Posterior cingulate gyrus (tissue), 11 donors: ENCODE measurements around the gene CLRN3.

Experiments
- DNase-seq, 10 donors: peaks; one replicate each; pipeline versions ENCODE4 v3.0.0 to v3.0.0-alpha.2; 2020 to 2021; ENCODE audit warnings: mixed read lengths in 3 of 10
- intact Hi-C: fragments of 100-400 bp; cut with DNase I; formaldehyde crosslinking; loops from one replicate; pipeline ENCODE4 v1.15.1; 2023

The CLRN3 gene

GRCh38 chr10:127892743-127893142 is at the start of gene CLRN3:
Gene CLRN3 (minus strand): TSS chr10:127892941. CDS start chr10:127892784, 157 bp downstream.
- intact Hi-C loops: no loop called here
- no peak for DNase-seq

GRCh38 chr10:127940866-127941640 is 48.3 kb upstream of the CLRN3 start:
- DNase-seq: no peak
- intact Hi-C loops: no loop called here

GRCh38 chr10:127939786-127940330 is 47.1 kb upstream of the CLRN3 start:
- intact Hi-C loops: no loop called here
- DNase-seq: no peak

GRCh38 chr10:127937915-127938463 is 45.2 kb upstream of the CLRN3 start:
- no peak for DNase-seq
- intact Hi-C loops: no loop called here

- DNase-seq: no peak
- intact Hi-C loops: no loop called here
These were observed 44.3 kb upstream of the CLRN3 start for GRCh38 chr10:127937069-127937468.

GRCh38 chr10:127935071-127935561 is 42.4 kb upstream of the CLRN3 start:
- intact Hi-C loops: no loop called here
- peak in 6 of 10 donors; percentile 26 to 90 (median 42) for DNase-seq

- intact Hi-C loops: no loop called here
- no peak for DNase-seq
These were observed 41.6 kb upstream of the CLRN3 start for GRCh38 chr10:127934383-127934782.

GRCh38 chr10:127933271-127933670 is 40.5 kb upstream of the CLRN3 start:
- intact Hi-C loops: no loop called here
- no peak for DNase-seq

GRCh38 chr10:127932521-127933270 is 40.0 kb upstream of the CLRN3 start:
- intact Hi-C loops: no loop called here
- DNase-seq: peak in 7 of 10 donors; percentile 34 to 92 (median 51)

GRCh38 chr10:127928021-127928806 is 35.5 kb upstream of the CLRN3 start:
- intact Hi-C loops: no loop called here
- no peak for DNase-seq

GRCh38 chr10:127926455-127926854 is 33.7 kb upstream of the CLRN3 start:
- DNase-seq: no peak
- intact Hi-C loops: no loop called here

- intact Hi-C loops: no loop called here
These were observed 32.9 kb upstream of the CLRN3 start for GRCh38 chr10:127925471-127926207.

GRCh38 chr10:127923646-127924045 is 30.9 kb upstream of the CLRN3 start:
- DNase-seq: no peak
- intact Hi-C loops: loop anchor here (5.0 kb wide), 1 partner anchor 54 kb away; no protein-coding TSS in a partner anchor

More at GRCh38 chr10:127925471-127926207, 32.9 kb upstream of the CLRN3 start:
- DNase-seq: no peak

- intact Hi-C loops: loop anchor here (5.0 kb wide), 1 partner anchor 54 kb away; no protein-coding TSS in a partner anchor
- peak in 5 of 10 donors; percentile 54 to 92 (median 72) for DNase-seq
These were observed 30.1 kb upstream of the CLRN3 start for GRCh38 chr10:127922675-127923366.

- peak in 1 of 10 donors; percentile 54 for DNase-seq
- intact Hi-C loops: loop anchor here (5.0 kb wide), 1 partner anchor 55 kb away; no protein-coding TSS in a partner anchor
These were observed 29.5 kb upstream of the CLRN3 start for GRCh38 chr10:127922206-127922605.

- peak in 1 of 10 donors; percentile 59 for DNase-seq
- intact Hi-C loops: loop anchor here (5.0 kb wide), 1 partner anchor 56 kb away; no protein-coding TSS in a partner anchor
These were observed 29.0 kb upstream of the CLRN3 start for GRCh38 chr10:127921753-127922145.

- intact Hi-C loops: loop anchor here (5.0 kb wide), 1 partner anchor 56 kb away; no protein-coding TSS in a partner anchor
These were observed 28.5 kb upstream of the CLRN3 start for GRCh38 chr10:127921075-127921752.

More at GRCh38 chr10:127921075-127921752, 28.5 kb upstream of the CLRN3 start:
- peak in 1 of 10 donors; percentile 51 for DNase-seq
